Ramos (cell line): ENCODE results near the gene STPG2.
"Not testable (repeated sequence)": the region's sequence is repeated elsewhere in the genome, so short reads cannot be mapped to it uniquely, and the experiment has no call there.

Experiments
- in situ Hi-C: fragments of 300-500 bp; cut with MboI; formaldehyde crosslinking; loops from one replicate; pipeline ENCODE4 v1.14.3; 2022; ENCODE audit warnings: low sequenced_read_pairs; ENCODE audit not compliant: unreplicated experiment

Gene STPG2

DNA sequence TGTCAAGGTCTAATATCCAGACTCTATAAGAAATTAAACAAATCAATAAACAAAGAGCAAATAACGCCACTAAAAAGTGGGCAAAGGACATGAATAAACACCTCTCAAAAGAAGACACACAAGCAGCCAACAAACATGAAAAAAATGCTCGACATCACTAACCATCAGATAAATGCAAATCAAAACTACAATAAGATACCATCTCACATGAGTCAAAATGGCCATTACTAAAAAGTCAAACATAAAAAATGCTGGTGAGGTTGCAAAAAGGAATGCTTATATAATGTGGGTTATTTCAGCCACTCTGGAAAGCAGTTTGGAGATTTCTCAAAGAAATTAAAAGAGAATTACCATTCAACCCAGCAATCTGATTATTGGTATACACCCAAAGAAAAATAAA is 481.1 kb downstream of the STPG2 start:
- in situ Hi-C loops = no loop called here

DNA sequence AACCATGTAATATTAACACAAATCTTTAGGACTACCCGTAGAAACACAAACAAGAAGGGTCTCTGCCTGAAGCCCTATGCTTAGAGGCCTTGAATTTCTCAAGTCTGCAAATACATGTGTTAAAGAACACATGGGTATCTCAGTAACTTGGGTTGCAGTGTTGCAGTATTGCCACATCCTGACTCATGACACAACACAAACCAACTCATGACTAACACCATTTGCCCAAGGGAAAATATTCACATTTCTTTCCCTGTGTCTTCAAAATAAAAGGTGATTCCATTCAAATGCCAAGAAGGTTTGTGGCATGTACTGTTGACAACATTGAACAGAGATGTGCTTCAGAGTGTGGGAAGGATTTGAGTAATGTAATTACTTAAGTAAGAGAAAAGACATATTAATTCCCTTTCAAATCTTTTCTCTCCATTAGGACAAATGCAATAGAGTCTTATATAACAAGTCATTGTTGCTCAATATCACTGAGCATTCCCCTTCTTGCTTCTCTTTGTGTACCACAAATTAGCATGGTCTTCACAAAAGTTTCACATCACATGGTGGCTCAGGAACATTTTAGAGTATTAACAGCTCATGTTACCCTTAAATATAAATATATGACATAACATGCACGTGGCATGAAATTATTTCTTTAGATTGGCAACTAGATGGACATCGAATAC is 487.1 kb downstream of the STPG2 start:
- in situ Hi-C loops = no loop called here

GRCh38 chr4:97653701-97654100 is 489.6 kb downstream of the STPG2 start:
- in situ Hi-C loops = no loop called here

GRCh38 chr4:97646997-97647396 is 496.3 kb downstream of the STPG2 start:
- in situ Hi-C loops = no loop called here

DNA sequence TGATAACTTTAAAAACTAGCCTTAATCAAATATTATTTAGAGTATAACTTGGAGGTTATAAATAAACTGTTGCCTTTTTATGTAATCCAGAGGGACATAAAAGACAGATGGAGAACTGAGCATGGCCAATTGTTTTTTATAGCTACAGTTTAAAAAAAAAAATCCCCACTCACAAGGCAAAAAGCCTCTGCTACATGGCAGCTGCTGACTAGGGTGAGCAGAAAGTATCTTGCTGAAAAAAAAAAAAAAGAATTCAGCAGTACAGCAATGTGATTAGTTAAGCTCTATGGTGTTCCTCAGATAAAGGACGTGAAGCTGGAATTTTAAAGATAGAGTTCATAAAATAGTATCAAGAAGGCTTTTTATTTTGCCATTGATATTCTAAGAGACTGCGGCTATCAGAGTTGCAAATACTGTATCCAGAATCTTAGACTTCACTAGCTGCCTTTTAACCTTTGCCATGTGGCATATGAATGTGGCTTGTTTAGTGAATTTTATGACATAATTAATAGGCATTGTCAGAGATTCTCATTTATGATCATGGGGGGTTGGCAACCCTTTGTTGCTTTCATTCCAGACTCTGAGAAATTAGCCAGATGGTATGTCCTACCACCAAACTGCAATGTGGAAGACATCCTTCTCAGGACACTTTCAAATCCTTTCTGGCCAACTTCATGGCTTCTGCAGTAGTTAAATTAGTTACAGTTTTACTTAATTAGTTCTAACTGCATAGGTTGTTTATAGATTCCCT is 498.0 kb downstream of the STPG2 start:
- in situ Hi-C loops = no loop called here

GRCh38 chr4:97643179-97643578 is 500.1 kb downstream of the STPG2 start:
- in situ Hi-C loops = no loop called here

- in situ Hi-C loops = no loop called here
Measured at GRCh38 chr4:97639961-97640360, 503.3 kb downstream of the STPG2 start.

GRCh38 chr4:97633831-97634230 is 509.4 kb downstream of the STPG2 start:
- in situ Hi-C loops = not testable (repeated sequence)

DNA sequence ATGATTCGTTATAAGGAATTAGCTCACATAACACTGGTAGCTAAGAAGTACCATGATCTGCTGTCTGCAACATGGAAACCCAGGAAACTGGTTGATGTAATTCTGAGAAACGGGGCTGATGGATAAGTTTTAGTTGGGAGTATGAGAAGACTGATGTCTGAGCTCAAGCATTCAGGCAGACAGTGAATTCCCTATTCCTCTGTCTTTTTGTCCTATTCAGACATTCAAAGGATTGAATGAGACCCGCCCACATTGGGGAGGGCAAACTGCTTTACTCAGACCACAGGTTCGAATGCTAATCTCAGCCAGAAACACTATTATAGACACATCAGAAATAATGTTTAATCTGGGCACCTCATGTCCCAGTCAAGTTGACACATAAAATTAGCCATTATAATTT is 515.5 kb downstream of the STPG2 start:
- in situ Hi-C loops = no loop called here

- in situ Hi-C loops = no loop called here
Measured at GRCh38 chr4:97624204-97624603, 519.1 kb downstream of the STPG2 start.

DNA sequence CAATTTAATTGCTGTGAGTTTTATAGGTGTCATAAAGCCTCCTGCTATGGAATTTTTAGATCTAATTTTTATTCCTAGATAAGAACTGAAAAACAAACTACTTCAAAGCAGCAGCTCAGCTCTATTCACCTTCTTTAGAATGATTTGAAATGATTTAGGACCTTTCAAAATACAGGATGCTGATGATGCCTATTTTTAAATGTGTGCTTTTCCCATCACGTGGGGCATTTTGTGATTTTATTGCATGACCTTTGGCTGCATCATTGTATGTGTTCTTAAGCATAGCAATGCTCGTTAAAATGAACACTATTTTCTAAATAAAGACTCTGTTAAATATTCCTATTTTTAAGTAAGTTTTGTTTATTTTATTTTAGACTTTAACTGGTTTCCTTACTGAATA is 537.3 kb downstream of the STPG2 start:
- in situ Hi-C loops = no loop called here

DNA sequence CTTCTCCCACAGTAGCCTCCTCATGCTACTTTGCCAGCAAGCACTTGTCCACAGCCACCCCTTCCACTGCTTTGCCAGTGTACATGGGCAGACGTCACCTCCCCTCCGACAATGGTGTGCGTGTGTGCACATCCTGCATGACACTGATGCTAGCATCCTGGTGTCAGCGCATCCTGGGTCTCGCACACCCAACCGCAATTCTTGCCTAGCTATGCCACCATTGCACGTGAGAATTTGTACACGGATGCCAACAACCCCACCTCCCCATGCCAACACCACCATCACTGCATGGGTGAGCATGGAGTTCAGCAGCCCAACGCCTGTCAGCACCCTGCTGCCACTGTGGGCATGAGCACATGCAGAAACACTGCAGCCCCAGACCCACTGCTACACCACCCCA is 550.0 kb downstream of the STPG2 start:
- in situ Hi-C loops = no loop called here

DNA sequence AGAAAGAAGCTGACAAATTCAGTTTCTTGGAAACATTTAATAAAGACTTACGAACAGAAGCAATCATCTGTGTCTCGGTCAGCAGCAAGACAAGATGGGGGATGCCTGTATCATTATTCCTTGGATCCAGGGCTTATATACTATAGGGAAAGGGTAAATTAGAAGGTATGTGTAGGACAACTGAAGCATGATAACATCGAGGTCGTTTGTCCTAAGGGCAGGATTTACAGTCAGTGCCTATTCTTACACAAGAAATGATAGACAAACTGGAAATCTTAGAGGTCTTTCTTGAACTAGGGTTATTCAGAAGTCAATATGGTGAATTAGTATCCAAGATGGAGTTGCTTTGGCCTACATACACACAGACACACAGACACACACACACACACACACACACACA is 553.0 kb downstream of the STPG2 start:
- in situ Hi-C loops = no loop called here

- in situ Hi-C loops = no loop called here
Measured at GRCh38 chr4:97589481-97590196, 553.6 kb downstream of the STPG2 start.

DNA sequence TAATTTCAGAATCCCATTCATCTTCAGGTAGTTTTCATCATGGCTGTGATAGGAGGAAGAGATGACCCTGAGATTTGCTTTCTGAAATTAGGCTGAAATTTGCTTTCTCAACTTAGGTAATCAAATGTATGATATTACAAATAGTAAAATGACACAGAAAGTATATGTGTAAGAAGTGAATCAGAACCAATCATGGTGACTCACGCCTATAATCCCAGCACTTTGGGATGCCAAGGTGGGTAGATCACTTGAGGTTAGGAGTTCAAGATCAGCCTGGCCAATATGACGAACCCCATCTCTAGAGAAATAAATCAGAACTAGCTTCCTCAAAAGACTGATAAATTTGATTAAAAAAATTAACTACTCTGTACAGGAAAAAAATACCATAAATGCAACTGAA is 555.4 kb downstream of the STPG2 start:
- in situ Hi-C loops = no loop called here

- in situ Hi-C loops = no loop called here
Measured at GRCh38 chr4:97585274-97585673, 558.0 kb downstream of the STPG2 start.

DNA sequence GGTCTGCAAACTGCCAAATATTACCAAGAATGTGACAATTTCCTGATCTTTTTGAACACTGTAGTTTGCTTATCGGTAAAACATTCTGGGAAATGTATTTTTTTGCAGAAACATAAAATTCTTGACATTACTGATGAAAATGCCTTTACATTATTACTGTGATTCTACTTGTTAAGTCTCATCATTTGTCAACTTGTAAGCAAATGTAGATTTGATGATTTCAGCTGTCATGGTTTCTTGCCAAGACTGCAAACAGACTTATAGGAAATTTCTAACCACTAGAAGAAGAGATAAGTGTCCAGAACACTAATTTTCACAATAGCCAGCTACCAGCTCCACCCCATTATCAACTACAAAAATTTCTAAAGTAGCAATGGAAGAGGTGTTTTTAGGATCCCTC is 560.4 kb downstream of the STPG2 start:
- in situ Hi-C loops = no loop called here

- in situ Hi-C loops = no loop called here
Measured at GRCh38 chr4:97577004-97577403, 566.3 kb downstream of the STPG2 start.

- in situ Hi-C loops = no loop called here
Measured at GRCh38 chr4:97560009-97560408, 583.3 kb downstream of the STPG2 start.

DNA sequence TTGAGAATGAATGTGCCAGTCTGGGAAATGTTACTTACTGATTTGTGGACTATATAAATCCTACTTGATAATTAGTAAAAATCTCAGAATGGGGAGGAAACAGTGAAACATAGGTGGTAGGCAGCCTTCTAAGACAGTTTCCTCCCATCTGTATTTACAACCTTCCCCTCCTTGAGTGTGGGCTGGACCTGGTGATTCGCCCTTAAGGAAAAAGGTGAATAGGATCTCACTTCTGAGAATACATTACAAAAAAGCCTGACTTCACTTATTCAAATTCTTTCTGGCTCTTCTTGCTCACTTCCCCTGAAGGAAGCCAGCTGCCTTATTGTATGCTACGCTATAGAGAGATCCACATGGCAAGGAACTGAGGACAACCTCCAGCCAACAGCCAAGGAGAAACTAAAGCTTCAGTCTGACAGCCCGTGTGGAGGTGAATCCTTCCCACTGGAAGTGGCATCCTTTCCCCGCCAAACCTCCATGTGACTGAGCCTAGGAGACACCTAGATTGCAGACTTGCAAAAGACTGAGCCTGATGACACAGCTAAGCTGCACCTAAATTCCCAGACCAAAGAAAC is 585.0 kb downstream of the STPG2 start:
- in situ Hi-C loops = no loop called here

DNA sequence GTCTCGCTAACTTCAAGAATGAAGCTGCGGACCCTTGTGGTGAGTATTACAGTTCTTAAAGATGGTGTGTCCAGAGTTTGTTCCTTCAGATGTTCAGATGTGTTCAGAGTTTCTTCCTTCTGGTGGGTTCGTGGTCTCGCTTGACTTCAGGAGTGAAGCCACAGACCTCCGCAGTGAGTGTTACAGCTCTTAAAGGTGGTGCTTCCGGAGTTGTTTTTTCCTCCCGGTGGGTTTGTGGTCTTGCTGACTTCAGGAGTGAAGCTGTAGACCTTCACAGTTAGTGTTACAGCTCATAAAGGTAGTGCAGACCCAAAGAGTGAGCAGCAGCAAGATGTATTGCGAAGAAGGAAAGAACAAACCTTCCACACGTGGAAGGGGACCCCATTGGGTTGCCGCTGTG is 592.6 kb downstream of the STPG2 start:
- in situ Hi-C loops = not testable (repeated sequence)
